GM12801 (cell line): ENCODE measurements around the gene MX1.

Source experiments
- CTCF ChIP-seq: IDR thresholded peaks from one replicate; pipeline ENCODE4 v1.5.1; 2011; ENCODE audit warnings: control low read depth; ENCODE audit not compliant: insufficient read length; ENCODE audit errors: extremely low read depth

The MX1 gene

GRCh38 chr21:41438425-41439113 lies 12.5 kb downstream of the MX1 start:
- no peak for TF ChIP-seq CTCF

- no peak for TF ChIP-seq CTCF
These were observed 13.2 kb downstream of the MX1 start for GRCh38 chr21:41439248-41439647.

- no peak for TF ChIP-seq CTCF
These were observed 15.5 kb downstream of the MX1 start for GRCh38 chr21:41441546-41441945.

- no peak for TF ChIP-seq CTCF
These were observed 16.6 kb downstream of the MX1 start for GRCh38 chr21:41442481-41443186.

GRCh38 chr21:41443562-41443961 lies 17.5 kb downstream of the MX1 start:
- TF ChIP-seq CTCF: no peak

- TF ChIP-seq CTCF: no peak
These were observed 18.8 kb downstream of the MX1 start for GRCh38 chr21:41444703-41445464.

GRCh38 chr21:41445465-41445862 lies 19.4 kb downstream of the MX1 start:
- no peak for TF ChIP-seq CTCF
